Mesendoderm (in vitro differentiated cells): ENCODE results near the gene PRKCA. TPM values are rescaled to one million over a fixed set of nuclear protein-coding genes. Genes with fewer than 3 reads are reported as not detected.

Experiments used
- DNase-seq: peaks from one replicate; pipeline ENCODE4 v3.0.0; 2013
- H2AK5ac ChIP-seq: 2 replicates; pipeline ENCODE4 v1.6.1; 2013; ENCODE audit warnings: low read length, inconsistent platforms
- H2BK120ac ChIP-seq: 2 replicates; pipeline ENCODE4 v1.6.1; 2013; ENCODE audit warnings: low read depth, mild to moderate bottlenecking, low read length, moderate library complexity, mixed read lengths
- H2BK15ac ChIP-seq: replicated peaks from 2 replicates; pipeline ENCODE4 v1.6.1; 2013; ENCODE audit warnings: low read depth, mild to moderate bottlenecking, moderate library complexity
- H2BK5ac ChIP-seq: 2 replicates; pipeline ENCODE4 v1.6.1; 2013; ENCODE audit warnings: low read length, inconsistent platforms
- H3K18ac ChIP-seq: 2 replicates; pipeline ENCODE4 v1.6.1; 2013; ENCODE audit warnings: mild to moderate bottlenecking, low read length, mixed read lengths
- H3K23ac ChIP-seq: one replicate; pipeline ENCODE4 v1.6.1; 2013; ENCODE audit warnings: low read length
- H3K27ac ChIP-seq: 2 replicates; pipeline ENCODE4 v1.5.1; 2013; ENCODE audit warnings: low read depth, mild to moderate bottlenecking, inconsistent platforms, low read length, moderate library complexity
- H3K27me3 ChIP-seq: 2 replicates; pipeline ENCODE4 v1.6.1; 2013; ENCODE audit warnings: low read length, control low read depth, mild to moderate bottlenecking, inconsistent platforms; ENCODE audit not compliant: insufficient read depth, poor library complexity
- H3K36me3 ChIP-seq: 2 replicates; pipeline ENCODE4 v1.6.1; 2013; ENCODE audit warnings: low read length, inconsistent platforms; ENCODE audit not compliant: control insufficient read depth, insufficient read depth
- H3K4ac ChIP-seq: one replicate; pipeline ENCODE4 v1.6.1; 2013; ENCODE audit warnings: low read depth, mild to moderate bottlenecking, low read length, moderate library complexity
- H3K4me1 ChIP-seq: 2 replicates; pipeline ENCODE4 v1.6.1; 2013; ENCODE audit warnings: low read depth, low read length, inconsistent platforms; ENCODE audit not compliant: control insufficient read depth
- H3K4me2 ChIP-seq: 2 replicates; pipeline ENCODE4 v1.6.1; 2013; ENCODE audit warnings: low read length
- H3K4me3 ChIP-seq: 2 replicates; pipeline ENCODE4 v1.5.1; 2013; ENCODE audit warnings: mild to moderate bottlenecking, low read length
- H3K56ac ChIP-seq: one replicate; pipeline ENCODE4 v1.6.1; 2013; ENCODE audit warnings: low read length
- H3K79me1 ChIP-seq: 2 replicates; pipeline ENCODE4 v1.6.1; 2013; ENCODE audit warnings: low read length, inconsistent platforms
- H3K79me2 ChIP-seq: 2 replicates; pipeline ENCODE4 v1.6.1; 2013; ENCODE audit warnings: mild to moderate bottlenecking, low read length; ENCODE audit not compliant: control insufficient read depth, insufficient read depth
- H3K9ac ChIP-seq: 2 replicates; pipeline ENCODE4 v1.6.1; 2013; ENCODE audit warnings: low read length, inconsistent platforms
- H4K5ac ChIP-seq: one replicate; pipeline ENCODE4 v1.6.1; 2013; ENCODE audit warnings: low read length
- H4K8ac ChIP-seq: one replicate; pipeline ENCODE4 v1.6.1; 2013; ENCODE audit warnings: low read depth, mild to moderate bottlenecking, control low read depth, low read length, moderate library complexity
- WGBS: extraction: QIAGEN DNeasy Blood & Tissue Kit; methylation state at CpG from one replicate; pipeline ENCODE4 v1.1.7; 2013; ENCODE audit warnings: low lambda C conversion rate, missing lambda C conversion rate; ENCODE audit not compliant: insufficient coverage; ENCODE audit errors: extremely low coverage; 5-methylcytosine and 5-hydroxymethylcytosine counted together
- small RNA-seq: library from polyadenylated mRNA; stranded (forward); fragments of <200 nt; extraction: miRNeasy Mini kit (QIAGEN cat#:217004); gene quantifications from one replicate; pipeline ENCODE3, GENCODE V24; 2013; ENCODE audit not compliant: insufficient read depth

PRKCA gene

GRCh38 chr17:66860204-66860603, 557.8 kb downstream of the PRKCA start:
- H2BK5ac ChIP-seq = no peak overlapping the region
- no peaks in the 10 kb centered on the region for H3K79me2 ChIP-seq
- H3K18ac ChIP-seq = no peak overlapping the region
- H2AK5ac ChIP-seq = no peak overlapping the region
- H3K4me2 ChIP-seq = no peak overlapping the region
- no peak for DNase-seq
- H3K9ac ChIP-seq = no peak overlapping the region
- no peak overlapping the region for H3K27ac ChIP-seq
- H3K4me1 ChIP-seq = no peaks in the 10 kb centered on the region
- no peak overlapping the region for H4K8ac ChIP-seq
- H3K23ac ChIP-seq = no peak overlapping the region
- no peaks in the 10 kb centered on the region for H3K79me1 ChIP-seq
- H2BK120ac ChIP-seq = no peak overlapping the region
- H4K5ac ChIP-seq = no peak overlapping the region
- H2BK15ac ChIP-seq = no peak overlapping the region
- no peak overlapping the region for H3K4ac ChIP-seq
- H3K4me3 ChIP-seq = no peak overlapping the region
- H3K56ac ChIP-seq = no peak overlapping the region
- H3K27me3 ChIP-seq = no peaks in the 10 kb centered on the region
- WGBS = no CpG with 5 or more reads among the region's 3 CpGs
- H3K36me3 ChIP-seq = no peaks in the 10 kb centered on the region

Small RNA genes within 50 kb of the gene (small RNA-seq; reads per million reads assigned to genes)
- gene MIR634 (not detected), gene RN7SL735P (not detected), gene RNA5SP444 (2.3 reads per million, percentile 28 among the genes with 10 or more reads in this experiment), gene RNA5SP445 (not detected), gene RNU6-928P (not detected)
